K562 (cell line): ENCODE measurements around the gene WBP1L. TPM values are rescaled to one million over a fixed set of nuclear protein-coding genes. Genes with fewer than 3 reads are reported as not detected.

Source experiments
- ATAC-seq: fragments of 200-7000 bp; cut with Tn5 transposase; 3 replicates; pipeline ENCODE4 v1.9.1; 2020; ENCODE audit warnings: moderate library complexity
- BruUV-seq: library from RNA; stranded (reverse); fragments of 400-500 nt; replicated peaks from 2 replicates; lab custom pipeline; 2021; lab: Mats Ljungman, UMichigan
- CTCF ChIA-PET: fragments of 300-600 bp; formaldehyde crosslinking; extraction: SDS; loops from one replicate; lab custom pipeline; 2021; ENCODE audit warnings: low intra/inter-chr PET ratio; lab: Yijun Ruan, JAX
- POLR2A ChIA-PET: fragments of 300-600, 350-650 bp; sonication (Branson Sonifier 250); formaldehyde crosslinking; extraction: SDS; loops from one replicate; lab custom pipeline; 2021; ENCODE audit warnings: antibody characterized with exemption, inconsistent platforms; lab: Yijun Ruan, JAX
- DNase-seq, 4 experiments: peaks; one replicate each; pipeline versions ENCODE4 v3.0.0 to v3.0.0-alpha.2; 2011 to 2018; ENCODE audit warnings: low spot score in 3 of 4, mixed read lengths in 3 of 4; ENCODE audit errors: extremely low read depth in 1 of 4
- FAIRE-seq: peaks from 2 replicates; lab custom pipeline; 2011; peaks lifted over from hg19 to GRCh38; lab: Jason Lieb, UNC
- H2AFZ ChIP-seq: 2 replicates; pipeline ENCODE4 v1.6.0; 2011; ENCODE audit warnings: low read depth, low read length, control low read depth, inconsistent platforms
- H3K27ac ChIP-seq: fragments of 200-600 bp; 3 replicates; pipeline ENCODE4 v1.8.0; 2011; ENCODE audit warnings: low read depth, mild to moderate bottlenecking, control low read depth, inconsistent platforms, low read length, moderate library complexity, mixed read lengths; ENCODE audit errors: extremely low read depth
- H3K27me3 ChIP-seq, 2 experiments: fragments of 300-600 bp in 1 of 2; 2 replicates in 1 of 2; 3 replicates in 1 of 2; pipeline versions ENCODE4 v1.6.0 to v1.8.0; 2011; ENCODE audit warnings: inconsistent platforms in 2 of 2, low read length in 2 of 2, mild to moderate bottlenecking in 1 of 2, mixed read lengths in 1 of 2, moderate library complexity in 1 of 2; ENCODE audit not compliant: control insufficient read depth in 2 of 2, insufficient read depth in 2 of 2
- H3K36me3 ChIP-seq: fragments of 300-600 bp; 3 replicates; pipeline ENCODE4 v1.8.0; 2011; ENCODE audit warnings: mild to moderate bottlenecking, low read length, inconsistent platforms; ENCODE audit not compliant: control insufficient read depth, insufficient read depth
- H3K4me1 ChIP-seq, 2 experiments: fragments of 200-600 bp in 1 of 2; replicated peaks in 1 of 2; 2 replicates in 1 of 2; 3 replicates in 1 of 2; pipeline versions ENCODE4 v1.5.1 to v1.8.0; 2011; ENCODE audit warnings: inconsistent platforms in 2 of 2, low read length in 2 of 2, mild to moderate bottlenecking in 1 of 2, mixed read lengths in 1 of 2, moderate library complexity in 1 of 2; ENCODE audit not compliant: control insufficient read depth in 2 of 2, insufficient read depth in 2 of 2
- H3K4me2 ChIP-seq: 2 replicates; pipeline ENCODE4 v1.6.1; 2011; ENCODE audit warnings: low read length, control low read depth, inconsistent platforms, mixed read lengths; ENCODE audit not compliant: insufficient read depth
- H3K4me3 ChIP-seq: fragments of 200-600 bp; sonication (generic), shearing (Covaris generic); 2 replicates; pipeline ENCODE4 v1.5.1; 2016; ENCODE audit warnings: control low read depth, inconsistent platforms
- H3K79me2 ChIP-seq: fragments of 200-600 bp; 3 replicates; pipeline ENCODE4 v1.8.0; 2011; ENCODE audit warnings: low read length, inconsistent platforms; ENCODE audit not compliant: control insufficient read depth, insufficient read depth
- H3K9ac ChIP-seq, 2 experiments: 2 replicates each; pipeline versions ENCODE4 v1.6.0 to v1.6.1; 2011; ENCODE audit warnings: low read depth in 2 of 2, low read length in 2 of 2, control low read depth in 1 of 2, inconsistent platforms in 1 of 2, mild to moderate bottlenecking in 1 of 2, mixed read lengths in 1 of 2; ENCODE audit not compliant: insufficient read depth in 1 of 2
- H3K9me1 ChIP-seq: one replicate; pipeline ENCODE4 v1.6.0; 2011; ENCODE audit warnings: inconsistent platforms, mild to moderate bottlenecking, low read length, moderate library complexity; ENCODE audit not compliant: control insufficient read depth, insufficient read depth
- H3K9me3 ChIP-seq: replicated peaks from 2 replicates; pipeline ENCODE4 v1.5.1; 2011; ENCODE audit warnings: low read depth, low read length, inconsistent platforms; ENCODE audit not compliant: control insufficient read depth, insufficient read depth
- H4K20me1 ChIP-seq: replicated peaks from 2 replicates; pipeline ENCODE4 v1.6.1; 2011; ENCODE audit warnings: low read length, inconsistent platforms, mixed read lengths; ENCODE audit not compliant: control insufficient read depth, insufficient read depth
- CHD1 ChIP-seq: fragments of 200-600 bp; sonication (generic); IDR thresholded peaks from one replicate; pipeline ENCODE4 v1.6.1; 2012; ENCODE audit warnings: mild to moderate bottlenecking, moderate library complexity, low read length, inconsistent platforms
- DDX20 ChIP-seq: fragments of 450-650 bp; IDR thresholded peaks from 2 replicates; pipeline ENCODE4 v1.6.1; 2016; ENCODE audit warnings: missing genetic modification characterization, low read depth, mild to moderate bottlenecking, missing compliant biosample characterization, moderate library complexity
- FUS ChIP-seq: fragments of 200-400 bp; formaldehyde crosslinking; optimal IDR thresholded peaks from 2 replicates; pipeline ENCODE3; 2017; ENCODE audit warnings: low read depth, low read length
- HCFC1 ChIP-seq: IDR thresholded peaks from 2 replicates; pipeline ENCODE4 v1.6.1; 2012; ENCODE audit warnings: low read depth, low read length, improper control_type of control experiment
- POLR2B ChIP-seq: fragments of 450-650 bp; IDR thresholded peaks from 2 replicates; pipeline ENCODE4 v1.6.1; 2018; ENCODE audit warnings: low read depth; ENCODE audit not compliant: partially characterized antibody
- SETDB1 ChIP-seq: IDR thresholded peaks from one replicate; pipeline ENCODE4 v1.6.1; 2012; ENCODE audit warnings: low read length, control low read depth, inconsistent platforms
- TBP ChIP-seq: optimal IDR thresholded peaks from 2 replicates; pipeline ENCODE3; 2011; ENCODE audit warnings: low read depth, low read length, improper control_type of control experiment
- TEAD1 ChIP-seq, 2 experiments: fragments of 450-650 bp in 1 of 2; sonication (generic) in 1 of 2; formaldehyde crosslinking; IDR thresholded peaks; 2 replicates each; pipeline versions ENCODE4 v1.4.0 to v1.8.0; 2020 to 2022; ENCODE audit warnings: mild to moderate bottlenecking in 2 of 2, missing genetic modification reagents in 1 of 2
- ZFP30 ChIP-seq: fragments of 250-450 bp; sonication (Bioruptor Pico); IDR thresholded peaks from 2 replicates; pipeline ENCODE4 v1.8.0; 2022; ENCODE audit warnings: moderate library complexity, mild to moderate bottlenecking, inconsistent platforms, borderline replicate concordance
- ZNF146 ChIP-seq: IDR thresholded peaks from one replicate; pipeline ENCODE4 v1.6.1; 2018; ENCODE audit warnings: missing compliant biosample characterization; ENCODE audit not compliant: unreplicated experiment
- ZNF780A ChIP-seq: fragments of 250-450 bp; sonication (Bioruptor Pico); IDR thresholded peaks from 2 replicates; pipeline ENCODE4 v1.5.0; 2021; ENCODE audit warnings: mild to moderate bottlenecking
- WGBS: fragments of 100-300 bp; shearing (Covaris generic); methylation state at CpG from one replicate; pipeline ENCODE4 v1.1.6; 2016; ENCODE audit warnings: low coverage, mixed read lengths; ENCODE audit not compliant: insufficient coverage; ENCODE audit errors: missing lambda C conversion rate; 5-methylcytosine and 5-hydroxymethylcytosine counted together
- in situ Hi-C: fragments of 300-500 bp; cut with MboI; formaldehyde crosslinking; loops from 4 replicates; pipeline ENCODE4 v1.15.0; 2018; ENCODE audit warnings: inconsistent platforms, mixed read lengths
- intact Hi-C: fragments of 100-400 bp; cut with micrococcal nuclease; formaldehyde crosslinking; loops from 2 replicates; pipeline ENCODE4 v1.14.2; 2022
- polyA plus RNA-seq, 8 experiments: library from polyadenylated mRNA; depleted of rRNA in 4 of 8; stranded (reverse) in 5 of 8; unstranded in 3 of 8; fragments of >200 nt; fragmentation: Nextera tagmentation in 2 of 8; fragmentation: Illumina TruSeq in 1 of 8; extraction: Ambion mirVana in 2 of 8; extraction: Trizol in 1 of 8; gene quantifications; 2 replicates each; pipeline versions ENCODE4 v1.2.1 to v1.2.3, GENCODE V29; 2011 to 2014; ENCODE audit warnings: inconsistent platforms in 1 of 8, missing spikeins in 1 of 8
- total RNA-seq, 7 experiments: library from RNA; depleted of rRNA in 6 of 7; stranded (reverse); fragments of >200 nt in 6 of 7; fragmentation: Illumina TruSeq in 2 of 7; extraction: Trizol in 2 of 7; gene quantifications; 2 replicates each; pipeline versions ENCODE4 v1.2.1 to v1.2.3, GENCODE V29; 2011 to 2021; ENCODE audit warnings: low replicate concordance in 1 of 7
- TF ChIP-seq, protein P1 (sequence below): sonication (generic); formaldehyde crosslinking; IDR thresholded peaks from 2 replicates; pipeline ENCODE4 v1.8.0; 2022; ENCODE audit warnings: mild to moderate bottlenecking, missing genetic modification reagents
- TF ChIP-seq, protein P2 (sequence below): sonication (generic); IDR thresholded peaks from 2 replicates; pipeline ENCODE4 v1.6.1; 2016

The WBP1L gene
- total and polyA plus RNA-seq, 9 of the 15 experiments (the other 6 are each of a cell fraction or from before 2014, with no cell fraction given) = 3.2 to 14.4 (median 11.3) TPM

DNA sequence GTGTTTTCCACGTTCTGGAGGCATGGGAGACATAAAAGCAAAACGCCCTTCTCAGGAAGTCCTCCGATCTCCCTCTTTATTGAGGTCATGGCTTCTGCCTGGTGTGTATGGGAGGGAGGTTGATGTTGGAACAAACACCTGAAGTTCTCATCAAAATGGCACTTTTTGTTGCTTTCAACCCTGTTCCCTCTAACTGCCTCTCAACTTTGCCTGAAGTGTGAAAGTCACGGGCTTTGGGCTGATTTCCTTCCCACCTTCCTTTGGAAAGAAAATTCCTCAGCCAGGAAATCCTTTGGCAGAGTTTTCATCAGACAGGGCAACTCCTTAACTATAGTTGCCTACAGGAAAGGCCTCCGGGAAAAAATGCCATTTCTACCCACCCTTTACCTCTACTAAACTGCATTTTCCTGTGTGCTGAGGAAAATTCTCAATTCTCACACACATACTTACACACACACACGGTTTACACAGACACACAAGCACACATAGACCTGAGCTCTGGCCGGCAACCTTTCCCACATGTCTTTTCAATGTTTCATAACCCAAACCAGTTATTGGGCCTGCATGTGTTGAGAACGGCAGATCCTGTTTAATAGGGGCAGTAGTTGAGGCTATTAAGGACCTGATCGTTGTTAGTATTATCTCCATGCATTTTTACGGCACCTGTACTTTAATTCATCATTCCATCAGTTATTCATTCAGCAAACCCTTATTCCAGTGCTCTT, 57.0 kb downstream of the WBP1L start:
- 78% methylated on average over 10 of the region's 10 CpGs for WGBS
- peaks cover 2 to 7% of the 10 kb centered on the region in 2 experiments; a peak in 4 of 5 replicates for H3K4me1 ChIP-seq
- H3K9me1 ChIP-seq = no peaks in the 10 kb centered on the region
- CTCF ChIA-PET = no interaction called here
- FAIRE-seq = no peak
- H3K4me3 ChIP-seq = no peak overlapping the region
- no peaks in the 10 kb centered on the region; the same call in 2 of the 3 replicates for H3K79me2 ChIP-seq
- no peaks in the 10 kb centered on the region for H3K27me3 ChIP-seq
- intact Hi-C loops = no loop called here
- no peaks in the 10 kb centered on the region for H4K20me1 ChIP-seq
- H3K27ac ChIP-seq = no peak overlapping the region
- H3K4me2 ChIP-seq = no peak overlapping the region
- TF ChIP-seq POLR2B (no peak), FUS (no peak), ZNF780A (no peak), HCFC1 (no peak), ZNF146 (CRISPR knock-in tag) (no peak), CHD1 (no peak), SETDB1 (no peak), DDX20 (tag) (no peak), TEAD1 (CRISPR knock-in tag; IDR thresholded peaks at IDR 0.05) (no peak), TBP (no peak), ZFP30 (CRISPR knock-in tag) (no peak)
- TF ChIP-seq, protein P1, sequence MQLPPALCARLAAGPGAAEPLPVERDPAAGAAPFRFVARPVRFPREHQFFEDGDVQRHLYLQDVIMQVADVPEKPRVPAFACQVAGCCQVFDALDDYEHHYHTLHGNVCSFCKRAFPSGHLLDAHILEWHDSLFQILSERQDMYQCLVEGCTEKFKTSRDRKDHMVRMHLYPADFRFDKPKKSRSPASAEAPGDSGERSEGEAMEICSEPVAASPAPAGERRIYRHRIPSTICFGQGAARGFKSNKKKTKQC (CRISPR knock-in tag) = no peak
- TF ChIP-seq, protein P2, sequence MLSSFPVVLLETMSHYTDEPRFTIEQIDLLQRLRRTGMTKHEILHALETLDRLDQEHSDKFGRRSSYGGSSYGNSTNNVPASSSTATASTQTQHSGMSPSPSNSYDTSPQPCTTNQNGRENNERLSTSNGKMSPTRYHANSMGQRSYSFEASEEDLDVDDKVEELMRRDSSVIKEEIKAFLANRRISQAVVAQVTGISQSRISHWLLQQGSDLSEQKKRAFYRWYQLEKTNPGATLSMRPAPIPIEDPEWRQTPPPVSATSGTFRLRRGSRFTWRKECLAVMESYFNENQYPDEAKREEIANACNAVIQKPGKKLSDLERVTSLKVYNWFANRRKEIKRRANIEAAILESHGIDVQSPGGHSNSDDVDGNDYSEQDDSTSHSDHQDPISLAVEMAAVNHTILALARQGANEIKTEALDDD = no peak
- TF ChIP-seq, all 486 proteins: peak for 0
- Histone ChIP-seq H3K9me3 (no peaks in the 10 kb centered on the region), H2AFZ (no peak overlapping the region), H3K36me3 (peaks cover 26% of the 10 kb centered on the region; the same call in 2 of the 3 replicates), H3K9ac (no peak overlapping the region)
- in situ Hi-C loops = no loop called here
- BruUV-seq = no TSS peak
- DNase-seq = no peak
- POLR2A ChIA-PET = no interaction called here
- no peak for ATAC-seq
